HG03460 (cell line): ENCODE data around the gene FNDC5.

Source experiments
- ATAC-seq: cut with Tn5 transposase; IDR thresholded peaks from one replicate; pipeline ENCODE4 v1.9.1; 2021; ENCODE audit not compliant: unreplicated experiment

FNDC5 gene

GRCh38 chr1:32897082-32898049 lies 26.7 kb upstream of the FNDC5 start:
- no peak for ATAC-seq

- no peak for ATAC-seq
These were observed 25.7 kb upstream of the FNDC5 start for GRCh38 chr1:32896451-32896850.

GRCh38 chr1:32895325-32896215 lies 24.9 kb upstream of the FNDC5 start:
- ATAC-seq = no peak

GRCh38 chr1:32894681-32895080 lies 24.0 kb upstream of the FNDC5 start:
- ATAC-seq = no peak

GRCh38 chr1:32894019-32894600 lies 23.4 kb upstream of the FNDC5 start:
- no peak for ATAC-seq

- ATAC-seq = no peak
These were observed 22.7 kb upstream of the FNDC5 start for GRCh38 chr1:32893198-32894018.

- no peak for ATAC-seq
These were observed 21.9 kb upstream of the FNDC5 start for GRCh38 chr1:32892368-32893197.

GRCh38 chr1:32891630-32892029 lies 20.9 kb upstream of the FNDC5 start:
- no peak for ATAC-seq

GRCh38 chr1:32891241-32891570 lies 20.5 kb upstream of the FNDC5 start:
- no peak for ATAC-seq

GRCh38 chr1:32890516-32891240 lies 20.0 kb upstream of the FNDC5 start:
- no peak for ATAC-seq

- no peak for ATAC-seq
These were observed 19.1 kb upstream of the FNDC5 start for GRCh38 chr1:32889731-32890278.

- no peak for ATAC-seq
These were observed 18.1 kb upstream of the FNDC5 start for GRCh38 chr1:32888677-32889420.

- no peak for ATAC-seq
These were observed 17.4 kb upstream of the FNDC5 start for GRCh38 chr1:32888134-32888533.

GRCh38 chr1:32887623-32888022 lies 16.9 kb upstream of the FNDC5 start:
- no peak for ATAC-seq

- no peak for ATAC-seq
These were observed 16.2 kb upstream of the FNDC5 start for GRCh38 chr1:32886828-32887414.

- no peak for ATAC-seq
These were observed 15.5 kb upstream of the FNDC5 start, which contains the start of gene HPCA for GRCh38 chr1:32886004-32886827. Gene HPCA (plus strand): TSS chr1:32886491. CDS start chr1:32888899, 2,408 bp downstream.

GRCh38 chr1:32885676-32886003 lies 14.9 kb upstream of the FNDC5 start:
- no peak for ATAC-seq
